IPS-18c (cell line): Measurements from ENCODE around the gene GOLT1B.

Source experiments
- H3K4me3 ChIP-seq: 2 replicates; pipeline ENCODE4 v1.7.0; 2013; ENCODE audit warnings: low read depth, mild to moderate bottlenecking, low read length, moderate library complexity; ENCODE audit not compliant: insufficient read depth
- H3K9me3 ChIP-seq: one replicate; pipeline ENCODE4 v1.6.1; 2013; ENCODE audit warnings: mild to moderate bottlenecking, low read length, moderate library complexity; ENCODE audit not compliant: control insufficient read depth, insufficient read depth

The GOLT1B gene

GRCh38 chr12:21507849-21508248 lies 6.3 kb downstream of the GOLT1B start:
- Histone ChIP-seq H3K9me3 (no peaks in the 10 kb centered on the region), H3K4me3 (no peak overlapping the region)

GRCh38 chr12:21509768-21510167 lies 8.2 kb downstream of the GOLT1B start:
- no peak overlapping the region for H3K4me3 ChIP-seq
- H3K9me3 ChIP-seq: no peaks in the 10 kb centered on the region

GRCh38 chr12:21516281-21516680 lies 14.7 kb downstream of the GOLT1B start:
- Histone ChIP-seq H3K9me3 (no peaks in the 10 kb centered on the region), H3K4me3 (no peak overlapping the region)

GRCh38 chr12:21518451-21518850 lies 16.9 kb downstream of the GOLT1B start:
- Histone ChIP-seq H3K9me3 (no peaks in the 10 kb centered on the region), H3K4me3 (no peak overlapping the region)

- H3K4me3 ChIP-seq: no peak overlapping the region
Observed at GRCh38 chr12:21521541-21521940, 20.0 kb downstream of the GOLT1B start.

GRCh38 chr12:21523148-21523547 lies 21.6 kb downstream of the GOLT1B start:
- Histone ChIP-seq H3K4me3 (no peak overlapping the region), H3K9me3 (no peaks in the 10 kb centered on the region)

More at GRCh38 chr12:21521541-21521940, 20.0 kb downstream of the GOLT1B start:
- no peaks in the 10 kb centered on the region for H3K9me3 ChIP-seq

GRCh38 chr12:21526053-21526452 lies 24.5 kb downstream of the GOLT1B start, which contains the start of gene SPX:
Gene SPX (plus strand): TSS chr12:21526296. CDS start chr12:21526473, 177 bp downstream.
- Histone ChIP-seq H3K9me3 (no peaks in the 10 kb centered on the region), H3K4me3 (peak within 1 kb of the TSS; percentile 81)

- H3K9me3 ChIP-seq: no peaks in the 10 kb centered on the region
- H3K4me3 ChIP-seq: peak overlapping the region; percentile 81
Observed at GRCh38 chr12:21526721-21527345, 25.2 kb downstream of the GOLT1B start.

GRCh38 chr12:21527451-21528180 lies 26.0 kb downstream of the GOLT1B start:
- Histone ChIP-seq H3K4me3 (peak overlapping the region; percentile 81), H3K9me3 (no peaks in the 10 kb centered on the region)

GRCh38 chr12:21528953-21529352 lies 27.4 kb downstream of the GOLT1B start:
- H3K4me3 ChIP-seq: no peak overlapping the region
- H3K9me3 ChIP-seq: no peaks in the 10 kb centered on the region

GRCh38 chr12:21529456-21529855 lies 27.9 kb downstream of the GOLT1B start:
- H3K4me3 ChIP-seq: no peak overlapping the region
- H3K9me3 ChIP-seq: no peaks in the 10 kb centered on the region

GRCh38 chr12:21538061-21538653 lies 36.6 kb downstream of the GOLT1B start:
- H3K9me3 ChIP-seq: no peaks in the 10 kb centered on the region
- H3K4me3 ChIP-seq: no peak overlapping the region

- Histone ChIP-seq H3K4me3 (no peak overlapping the region), H3K9me3 (no peaks in the 10 kb centered on the region)
Observed at GRCh38 chr12:21539797-21540196, 38.2 kb downstream of the GOLT1B start.

GRCh38 chr12:21541773-21542172 lies 40.2 kb downstream of the GOLT1B start:
- Histone ChIP-seq H3K9me3 (no peaks in the 10 kb centered on the region), H3K4me3 (no peak overlapping the region)

GRCh38 chr12:21542403-21542802 lies 40.8 kb downstream of the GOLT1B start:
- H3K9me3 ChIP-seq: no peaks in the 10 kb centered on the region
- H3K4me3 ChIP-seq: no peak overlapping the region

GRCh38 chr12:21543151-21543550 lies 41.6 kb downstream of the GOLT1B start:
- H3K9me3 ChIP-seq: no peaks in the 10 kb centered on the region
- no peak overlapping the region for H3K4me3 ChIP-seq

GRCh38 chr12:21545557-21545956 lies 44.0 kb downstream of the GOLT1B start:
- no peaks in the 10 kb centered on the region for H3K9me3 ChIP-seq
- no peak overlapping the region for H3K4me3 ChIP-seq

- Histone ChIP-seq H3K4me3 (no peak overlapping the region), H3K9me3 (no peaks in the 10 kb centered on the region)
Observed at GRCh38 chr12:21546716-21547115, 45.1 kb downstream of the GOLT1B start.
